GM06990 (cell line): ENCODE data around the gene ANK3.
"Not testable (repeated sequence)": the region's sequence is repeated elsewhere in the genome, so short reads cannot be mapped to it uniquely, and the experiment has no call there.

Experiments used
- DNase-seq: peaks from one replicate; pipeline ENCODE4 v3.0.0-alpha.2; 2011; ENCODE audit not compliant: insufficient read length; ENCODE audit errors: extremely low read depth
- H3K27me3 ChIP-seq: replicated peaks from 2 replicates; pipeline ENCODE4 v1.6.0; 2011; ENCODE audit warnings: low read length; ENCODE audit not compliant: control insufficient read depth, insufficient read depth
- H3K36me3 ChIP-seq: 2 replicates; pipeline ENCODE4 v1.5.1; 2011; ENCODE audit warnings: low read length; ENCODE audit not compliant: control insufficient read depth, insufficient read depth
- H3K4me3 ChIP-seq: replicated peaks from 2 replicates; pipeline ENCODE4 v1.5.1; 2011; ENCODE audit warnings: low read depth, mild to moderate bottlenecking, control low read depth, low read length
- CTCF ChIP-seq: IDR thresholded peaks from 2 replicates; pipeline ENCODE4 v1.5.1; 2011; ENCODE audit warnings: low read length, control low read depth, mild to moderate bottlenecking, inconsistent platforms; ENCODE audit not compliant: insufficient read depth, poor library complexity, severe bottlenecking

ANK3 gene

GRCh38 chr10:60035984-60036383 lies 353.7 kb downstream of the ANK3 start:
- DNase-seq, result peak; percentile 9
- H3K4me3 ChIP-seq, result no peak overlapping the region
- TF ChIP-seq CTCF, result no peak

GRCh38 chr10:60035375-60035774 lies 354.3 kb downstream of the ANK3 start:
- H3K27me3 ChIP-seq, H3K4me3 ChIP-seq, H3K36me3 ChIP-seq, DNase-seq: not testable (repeated sequence)

More at GRCh38 chr10:60035984-60036383, 353.7 kb downstream of the ANK3 start:
- H3K36me3 ChIP-seq, result no peaks in the 10 kb centered on the region
- no peaks in the 10 kb centered on the region for H3K27me3 ChIP-seq

- Histone ChIP-seq H3K4me3 (no peak overlapping the region), H3K36me3 (no peaks in the 10 kb centered on the region), H3K27me3 (no peaks in the 10 kb centered on the region)
- peak; percentile 11 for DNase-seq
- peak; percentile 49 for TF ChIP-seq CTCF
Observed at GRCh38 chr10:60032723-60033122, 357.0 kb downstream of the ANK3 start.

- DNase-seq, result peak; percentile 29
- no peak for TF ChIP-seq CTCF
- Histone ChIP-seq H3K36me3 (no peaks in the 10 kb centered on the region), H3K27me3 (no peaks in the 10 kb centered on the region), H3K4me3 (no peak overlapping the region)
Observed at GRCh38 chr10:60031664-60032063, 358.0 kb downstream of the ANK3 start.

GRCh38 chr10:60031183-60031582 lies 358.5 kb downstream of the ANK3 start:
- no peak for DNase-seq
- Histone ChIP-seq H3K36me3 (no peaks in the 10 kb centered on the region), H3K4me3 (no peak overlapping the region), H3K27me3 (no peaks in the 10 kb centered on the region)
- no peak for TF ChIP-seq CTCF

- no peaks in the 10 kb centered on the region for H3K36me3 ChIP-seq
- no peak for TF ChIP-seq CTCF
- DNase-seq, result no peak
- H3K27me3 ChIP-seq, result no peaks in the 10 kb centered on the region
- no peak overlapping the region for H3K4me3 ChIP-seq
Observed at GRCh38 chr10:60029475-60029874, 360.2 kb downstream of the ANK3 start.
